Loucy (cell line): ENCODE data around the gene MET.

Source experiments
- H2AFZ ChIP-seq: fragments of 200-600 bp; sonication (generic); 2 replicates; pipeline ENCODE4 v1.6.0; 2016; ENCODE audit warnings: antibody characterized with exemption, mild to moderate bottlenecking, low read length, moderate library complexity
- H3F3A ChIP-seq: fragments of 200-600 bp; 2 replicates; pipeline ENCODE4 v1.6.0; 2016; ENCODE audit warnings: antibody characterized with exemption, low read depth, mild to moderate bottlenecking
- H3K27me3 ChIP-seq: fragments of 200-600 bp; sonication (generic); 2 replicates; pipeline ENCODE4 v1.6.1; 2014; ENCODE audit warnings: low read length, mild to moderate bottlenecking; ENCODE audit not compliant: insufficient read depth, poor library complexity, severe bottlenecking
- H3K36me3 ChIP-seq: fragments of 200-600 bp; sonication (generic); 2 replicates; pipeline ENCODE4 v1.6.1; 2016; ENCODE audit warnings: low read length; ENCODE audit not compliant: insufficient read depth
- H3K4me1 ChIP-seq: fragments of 200-600 bp; sonication (generic); 2 replicates; pipeline ENCODE4 v1.5.1; 2014; ENCODE audit warnings: low read length, mild to moderate bottlenecking; ENCODE audit not compliant: insufficient read depth, poor library complexity, severe bottlenecking
- H3K4me2 ChIP-seq: fragments of 200-600 bp; sonication (generic); 2 replicates; pipeline ENCODE4 v1.6.0; 2014; ENCODE audit warnings: antibody characterized with exemption, low read length, low read depth, mild to moderate bottlenecking; ENCODE audit not compliant: poor library complexity, severe bottlenecking
- H3K4me3 ChIP-seq: fragments of 200-600 bp; sonication (generic); 2 replicates; pipeline ENCODE4 v1.5.1; 2014; ENCODE audit warnings: low read length, mild to moderate bottlenecking, mixed read lengths; ENCODE audit not compliant: poor library complexity, severe bottlenecking
- H3K79me2 ChIP-seq: fragments of 200-600 bp; sonication (generic); 2 replicates; pipeline ENCODE4 v1.6.1; 2014; ENCODE audit warnings: low read length; ENCODE audit not compliant: insufficient read depth
- H3K9ac ChIP-seq: fragments of 200-600 bp; sonication (generic); 2 replicates; pipeline ENCODE4 v1.6.0; 2014; ENCODE audit warnings: mild to moderate bottlenecking, low read depth, low read length, moderate library complexity; ENCODE audit not compliant: poor library complexity, severe bottlenecking
- H3K9me2 ChIP-seq: fragments of 200-600 bp; sonication (generic); replicated peaks from 2 replicates; pipeline ENCODE4 v1.6.1; 2016; ENCODE audit warnings: low read depth, low read length, mixed read lengths
- H3K9me3 ChIP-seq: fragments of 200-600 bp; sonication (generic); 2 replicates; pipeline ENCODE4 v1.6.1; 2014; ENCODE audit warnings: mild to moderate bottlenecking, antibody characterized with exemption, low read length, low read depth; ENCODE audit not compliant: insufficient read depth
- H4K20me1 ChIP-seq: fragments of 200-600 bp; sonication (generic); 2 replicates; pipeline ENCODE4 v1.6.0; 2014; ENCODE audit warnings: antibody characterized with exemption, low read length, mild to moderate bottlenecking; ENCODE audit not compliant: insufficient read depth, poor library complexity, severe bottlenecking
- EZH2phosphoT487 ChIP-seq: fragments of 200-600 bp; IDR thresholded peaks from 2 replicates; pipeline ENCODE4 v1.6.1; 2018; ENCODE audit warnings: antibody characterized with exemption, mild to moderate bottlenecking, moderate library complexity, borderline replicate concordance
- TF ChIP-seq, protein P1 (sequence below): fragments of 200-600 bp; sonication (generic); conservative IDR thresholded peaks from 2 replicates; pipeline ENCODE4 v1.5.1; 2014; ENCODE audit warnings: mild to moderate bottlenecking, antibody characterized with exemption, low read length

The MET gene

DNA sequence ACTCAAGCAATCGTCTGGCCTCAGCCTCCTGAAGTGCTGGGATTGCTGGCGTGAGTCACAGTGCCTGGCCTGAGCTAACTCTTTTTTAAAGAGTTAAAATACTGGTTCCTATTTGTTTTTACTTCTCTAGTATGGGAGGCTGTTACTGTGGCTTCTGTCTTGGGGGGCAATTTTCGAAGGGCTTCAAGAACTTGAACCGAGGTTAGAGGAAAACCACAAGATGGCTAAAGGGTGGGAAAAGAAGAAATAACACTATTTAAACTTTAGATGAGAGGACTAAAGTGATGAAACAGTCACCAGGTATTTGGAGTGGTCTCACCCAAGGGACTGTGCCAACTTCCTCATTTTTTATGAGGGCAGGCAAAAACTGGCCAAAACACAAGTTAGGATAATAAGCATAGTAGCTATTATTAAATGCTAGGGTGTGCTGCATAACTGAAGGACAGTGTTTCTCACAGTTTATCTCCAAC is 17.8 kb downstream of the MET start:
- Histone ChIP-seq H3K9me3 (no peaks in the 10 kb centered on the region), H2AFZ (peak overlapping the region; percentile 45; the same call in 1 of the 2 replicates), H3K4me1 (no peaks in the 10 kb centered on the region), H3K4me3 (no peak overlapping the region), H3K9ac (no peak overlapping the region), H3K79me2 (no peaks in the 10 kb centered on the region), H3K9me2 (no peaks in the 10 kb centered on the region), H3K27me3 (no peaks in the 10 kb centered on the region), H4K20me1 (no peaks in the 10 kb centered on the region), H3F3A (no peaks in the 10 kb centered on the region), H3K4me2 (no peak overlapping the region), H3K36me3 (no peaks in the 10 kb centered on the region)
- no peak for TF ChIP-seq EZH2phosphoT487
- TF ChIP-seq, protein P1, sequence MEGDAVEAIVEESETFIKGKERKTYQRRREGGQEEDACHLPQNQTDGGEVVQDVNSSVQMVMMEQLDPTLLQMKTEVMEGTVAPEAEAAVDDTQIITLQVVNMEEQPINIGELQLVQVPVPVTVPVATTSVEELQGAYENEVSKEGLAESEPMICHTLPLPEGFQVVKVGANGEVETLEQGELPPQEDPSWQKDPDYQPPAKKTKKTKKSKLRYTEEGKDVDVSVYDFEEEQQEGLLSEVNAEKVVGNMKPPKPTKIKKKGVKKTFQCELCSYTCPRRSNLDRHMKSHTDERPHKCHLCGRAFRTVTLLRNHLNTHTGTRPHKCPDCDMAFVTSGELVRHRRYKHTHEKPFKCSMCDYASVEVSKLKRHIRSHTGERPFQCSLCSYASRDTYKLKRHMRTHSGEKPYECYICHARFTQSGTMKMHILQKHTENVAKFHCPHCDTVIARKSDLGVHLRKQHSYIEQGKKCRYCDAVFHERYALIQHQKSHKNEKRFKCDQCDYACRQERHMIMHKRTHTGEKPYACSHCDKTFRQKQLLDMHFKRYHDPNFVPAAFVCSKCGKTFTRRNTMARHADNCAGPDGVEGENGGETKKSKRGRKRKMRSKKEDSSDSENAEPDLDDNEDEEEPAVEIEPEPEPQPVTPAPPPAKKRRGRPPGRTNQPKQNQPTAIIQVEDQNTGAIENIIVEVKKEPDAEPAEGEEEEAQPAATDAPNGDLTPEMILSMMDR = no peak

DNA sequence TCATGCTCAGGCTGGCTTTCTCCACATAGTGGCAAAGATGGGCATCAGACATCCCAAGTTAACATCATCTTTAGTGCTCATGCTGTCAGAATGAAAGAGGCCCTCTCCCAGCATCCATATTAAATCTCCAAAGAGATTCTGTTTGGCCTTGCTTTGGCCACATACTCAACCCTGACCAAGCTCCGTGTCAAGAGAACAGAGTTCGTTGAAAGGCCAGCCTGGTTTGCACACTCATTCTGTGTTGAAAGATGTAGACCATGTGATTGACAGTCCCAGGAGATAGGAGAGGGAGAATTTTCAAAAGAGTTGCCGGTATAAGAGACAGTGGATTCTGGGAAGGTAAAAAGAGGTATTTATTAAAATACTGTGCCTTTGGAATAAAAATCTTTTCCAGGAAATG is 19.7 kb downstream of the MET start:
- Histone ChIP-seq H4K20me1 (no peaks in the 10 kb centered on the region), H3K9me3 (no peaks in the 10 kb centered on the region), H3K4me1 (no peaks in the 10 kb centered on the region), H2AFZ (no peak overlapping the region), H3F3A (no peaks in the 10 kb centered on the region), H3K9ac (no peak overlapping the region), H3K9me2 (no peaks in the 10 kb centered on the region), H3K79me2 (no peaks in the 10 kb centered on the region), H3K36me3 (no peaks in the 10 kb centered on the region), H3K4me3 (no peak overlapping the region), H3K27me3 (no peaks in the 10 kb centered on the region), H3K4me2 (no peak overlapping the region)
- TF ChIP-seq EZH2phosphoT487 = no peak
- TF ChIP-seq, protein P1 = no peak

DNA sequence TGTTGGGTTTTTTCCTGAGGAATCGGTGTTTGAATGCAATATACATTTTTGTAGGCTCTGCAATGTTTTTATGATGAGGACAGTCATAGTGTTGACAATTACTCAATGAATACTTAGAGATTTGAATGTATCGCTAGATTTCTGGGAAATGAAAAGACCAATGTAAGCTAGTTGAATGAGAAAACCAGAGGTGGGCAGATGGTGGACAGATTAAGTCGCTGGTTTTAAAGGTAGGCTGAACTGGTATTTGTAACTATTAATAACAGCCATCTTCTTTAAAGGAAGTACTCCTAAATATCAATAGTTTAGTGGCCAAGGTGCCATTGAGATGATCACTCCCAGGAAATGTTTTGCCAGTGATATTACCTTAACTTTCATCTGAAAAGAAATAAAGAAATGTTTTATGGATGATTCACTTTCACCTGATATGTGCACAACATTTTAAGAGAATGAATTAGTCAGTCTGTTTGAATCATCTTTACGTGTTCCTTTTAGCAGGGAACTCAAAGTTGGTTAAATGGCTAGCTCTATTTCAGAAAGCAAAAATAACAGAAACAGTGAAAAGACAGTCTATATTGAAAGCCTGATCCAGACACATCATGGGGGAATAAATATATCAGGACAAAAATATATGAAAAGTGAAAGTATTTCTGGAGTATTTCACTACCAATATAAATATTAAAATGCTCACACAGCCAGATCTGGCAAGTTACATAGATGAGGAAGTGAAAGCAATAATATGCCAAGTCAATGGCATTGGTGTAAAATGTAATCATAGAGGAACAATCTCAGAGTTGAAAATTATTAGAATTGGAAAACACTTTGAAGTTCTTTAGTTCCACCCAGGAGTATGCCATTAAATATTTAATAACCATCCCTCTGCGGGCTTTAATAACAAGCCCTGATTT is 20.7 kb downstream of the MET start:
- H3K9me2 ChIP-seq = no peaks in the 10 kb centered on the region
- no peaks in the 10 kb centered on the region for H4K20me1 ChIP-seq
- no peaks in the 10 kb centered on the region for H3K9me3 ChIP-seq
- no peaks in the 10 kb centered on the region for H3K79me2 ChIP-seq
- H3K4me2 ChIP-seq = no peak overlapping the region
- TF ChIP-seq, protein P1 = no peak
- TF ChIP-seq EZH2phosphoT487 = no peak
- no peaks in the 10 kb centered on the region for H3K4me1 ChIP-seq
- no peak overlapping the region for H3K9ac ChIP-seq
- no peaks in the 10 kb centered on the region for H3F3A ChIP-seq
- H3K4me3 ChIP-seq = no peak overlapping the region
- H2AFZ ChIP-seq = no peak overlapping the region
- H3K27me3 ChIP-seq = no peaks in the 10 kb centered on the region
- H3K36me3 ChIP-seq = no peaks in the 10 kb centered on the region
